ENCODE results near the gene EXOC6.

The EXOC6 gene

GRCh38 chr10:92832998-92833650 is 15.2 kb upstream of the EXOC6 start:
- DNase-seq: peak; percentile 26

GRCh38 chr10:92834331-92834730 is 14.0 kb upstream of the EXOC6 start:
- DNase-seq: no peak

GRCh38 chr10:92834986-92835385 is 13.3 kb upstream of the EXOC6 start:
- no peak for DNase-seq

GRCh38 chr10:92837456-92837855 is 10.9 kb upstream of the EXOC6 start:
- no peak for DNase-seq

- peak; percentile 81 for DNase-seq
Measured at GRCh38 chr10:92839191-92840085, 8.9 kb upstream of the EXOC6 start.

- no peak for DNase-seq
Measured at GRCh38 chr10:92844746-92845145, 3.6 kb upstream of the EXOC6 start.

- DNase-seq: no peak
Measured at GRCh38 chr10:92845921-92846320, 2.4 kb upstream of the EXOC6 start.

GRCh38 chr10:92846344-92846743 is 2.0 kb upstream of the EXOC6 start:
- DNase-seq: no peak

GRCh38 chr10:92846854-92847201 is 1.5 kb upstream of the EXOC6 start:
- no peak for DNase-seq

GRCh38 chr10:92847202-92847864 is 987 bp upstream of the EXOC6 start:
- DNase-seq: no peak

GRCh38 chr10:92848037-92848440 is 281 bp upstream of the EXOC6 start:
- DNase-seq: no peak

GRCh38 chr10:92849234-92849525 is 860 bp downstream of the EXOC6 start:
- no peak for DNase-seq

GRCh38 chr10:92849576-92850090 is 1.3 kb downstream of the EXOC6 start:
- DNase-seq: no peak

GRCh38 chr10:92850185-92850584 is 1.9 kb downstream of the EXOC6 start:
- DNase-seq: no peak

GRCh38 chr10:92851003-92851402 is 2.7 kb downstream of the EXOC6 start:
- DNase-seq: no peak

GRCh38 chr10:92855560-92855959 is 7.2 kb downstream of the EXOC6 start:
- no peak for DNase-seq

- DNase-seq: no peak
Measured at GRCh38 chr10:92857904-92858514, 9.7 kb downstream of the EXOC6 start.

GRCh38 chr10:92867235-92867634 is 18.9 kb downstream of the EXOC6 start:
- no peak for DNase-seq

GRCh38 chr10:92868036-92868435 is 19.7 kb downstream of the EXOC6 start:
- DNase-seq: no peak

GRCh38 chr10:92868557-92868956 is 20.2 kb downstream of the EXOC6 start:
- DNase-seq: no peak

- DNase-seq: no peak
Measured at GRCh38 chr10:92873029-92873428, 24.7 kb downstream of the EXOC6 start.

- DNase-seq: no peak
Measured at GRCh38 chr10:92876509-92877036, 28.3 kb downstream of the EXOC6 start.

- DNase-seq: no peak
Measured at GRCh38 chr10:92880233-92880861, 32.0 kb downstream of the EXOC6 start.
